HEK293T (cell line): ENCODE results near the gene STIL.

Experiments
- ARNT ChIP-seq: fragments of 450-650 bp; IDR thresholded peaks from 2 replicates; pipeline ENCODE4 v1.6.1; 2017; ENCODE audit warnings: mild to moderate bottlenecking
- BHLHE40 ChIP-seq: fragments of 450-650 bp; IDR thresholded peaks from 2 replicates; pipeline ENCODE4 v1.6.1; 2016; ENCODE audit warnings: mild to moderate bottlenecking, moderate library complexity, borderline replicate concordance
- ELF4 ChIP-seq: fragments of 450-650 bp; IDR thresholded peaks from 2 replicates; pipeline ENCODE4 v1.6.1; 2017; ENCODE audit warnings: antibody characterized with exemption
- FOXA1 ChIP-seq: fragments of 450-650 bp; IDR thresholded peaks from 2 replicates; pipeline ENCODE4 v1.6.1; 2016; ENCODE audit warnings: mild to moderate bottlenecking
- FOXK2 ChIP-seq: fragments of 450-650 bp; IDR thresholded peaks from 2 replicates; pipeline ENCODE4 v1.6.1; 2016; ENCODE audit warnings: mild to moderate bottlenecking
- FOXM1 ChIP-seq: fragments of 450-650 bp; IDR thresholded peaks from 2 replicates; pipeline ENCODE4 v1.6.1; 2017; ENCODE audit warnings: mild to moderate bottlenecking, borderline replicate concordance
- L3MBTL2 ChIP-seq: fragments of 450-650 bp; conservative IDR thresholded peaks from 2 replicates; pipeline ENCODE4 v1.6.1; 2016; ENCODE audit warnings: mild to moderate bottlenecking
- LEF1 ChIP-seq: fragments of 450-650 bp; IDR thresholded peaks from 2 replicates; pipeline ENCODE4 v1.6.1; 2017; ENCODE audit warnings: mild to moderate bottlenecking, borderline replicate concordance
- NFRKB ChIP-seq: fragments of 450-650 bp; IDR thresholded peaks from 2 replicates; pipeline ENCODE4 v1.6.1; 2016; ENCODE audit warnings: mild to moderate bottlenecking, moderate library complexity
- SP1 ChIP-seq: fragments of 450-650 bp; IDR thresholded peaks from 2 replicates; pipeline ENCODE4 v1.6.1; 2017
- SUZ12 ChIP-seq: fragments of 450-650 bp; IDR thresholded peaks from 2 replicates; pipeline ENCODE4 v1.6.1; 2016; ENCODE audit warnings: mild to moderate bottlenecking
- TARDBP ChIP-seq: fragments of 450-650 bp; IDR thresholded peaks from 2 replicates; pipeline ENCODE4 v1.6.1; 2016
- ZNF384 ChIP-seq: fragments of 450-650 bp; IDR thresholded peaks from 2 replicates; pipeline ENCODE4 v1.6.1; 2016

GRCh38 chr1:47219001-47219400, 94.9 kb downstream of the STIL start:
- TF ChIP-seq SUZ12 (no peak), FOXM1 (no peak), L3MBTL2 (no peak), NFRKB (no peak), BHLHE40 (no peak), ELF4 (no peak), FOXK2 (no peak), LEF1 (no peak), FOXA1 (no peak), SP1 (no peak), ARNT (no peak), TARDBP (no peak), ZNF384 (no peak)
